Tibial nerve (tissue), 4 donors: ENCODE results near the gene GPR108. TPM values are rescaled to one million over a fixed set of nuclear protein-coding genes. Genes with fewer than 3 reads are reported as not detected.

Experiments
- DNase-seq, 2 donors: peaks; one replicate each; pipeline ENCODE4 v3.0.0-alpha.2; 2019; ENCODE audit warnings: low spot score in 2 of 2
- H3K27ac ChIP-seq, 4 donors: fragments of 200-600 bp; sonication (generic) in 3 of 4; one replicate each; pipeline ENCODE4 v1.5.1; 2017 to 2019; ENCODE audit warnings: mild to moderate bottlenecking in 1 of 4
- H3K27me3 ChIP-seq, 2 donors: fragments of 200-600 bp; sonication (generic) in 1 of 2; one replicate each; pipeline versions ENCODE4 v1.5.1 to v1.6.0; 2017 to 2019
- H3K36me3 ChIP-seq, 3 donors: fragments of 200-600 bp; sonication (generic); one replicate each; pipeline ENCODE4 v1.5.1; 2018 to 2019
- H3K4me1 ChIP-seq, 4 donors: fragments of 200-600 bp; sonication (generic) in 3 of 4; one replicate each; pipeline ENCODE4 v1.5.1; 2017 to 2019
- H3K4me3 ChIP-seq, 4 donors: fragments of 200-600 bp; sonication (generic) in 3 of 4; one replicate each; pipeline ENCODE4 v1.5.1; 2017 to 2019; ENCODE audit warnings: mild to moderate bottlenecking in 1 of 4, moderate library complexity in 1 of 4
- H3K9me3 ChIP-seq, 4 donors: fragments of 200-600 bp; sonication (generic) in 3 of 4; one replicate each; pipeline ENCODE4 v1.5.1; 2017 to 2019
- EP300 ChIP-seq, 2 donors: sonication (generic); formaldehyde crosslinking; IDR thresholded peaks; one replicate each; pipeline ENCODE4 v1.6.1; 2017; ENCODE audit warnings: antibody characterized with exemption in 2 of 2, mild to moderate bottlenecking in 1 of 2
- POLR2A ChIP-seq, 2 donors: fragments of 450-650 bp; IDR thresholded peaks; one replicate each; pipeline ENCODE4 v1.6.1; 2017; ENCODE audit warnings: antibody characterized with exemption in 2 of 2, mild to moderate bottlenecking in 2 of 2, moderate library complexity in 2 of 2
- WGBS, 2 donors: methylation state at CpG; one replicate each; pipeline ENCODE4 v1.1.5; 2018; 5-methylcytosine and 5-hydroxymethylcytosine counted together
- total RNA-seq, 4 donors: library from RNA; depleted of rRNA; stranded (reverse); fragments of >200 nt; gene quantifications; one replicate each; pipeline ENCODE4 v1.1.0, GENCODE V29; 2016
- TF ChIP-seq, protein P1 (sequence below), 5 experiments: fragments of 200-600 bp in 3 of 5; fragments of 450-650 bp in 2 of 5; sonication (generic) in 3 of 5; IDR thresholded peaks; one replicate each; pipeline ENCODE4 v1.5.1; 2016 to 2019; ENCODE audit warnings: antibody characterized with exemption in 5 of 5, mild to moderate bottlenecking in 3 of 5, moderate library complexity in 2 of 5

Gene GPR108
- total RNA-seq, 4 donors from 2014 or later = 53.4 to 79.2 (median 65.9) TPM

- 91 to 97% methylated on average over 22 of the region's 23 CpGs for WGBS, 2 donors
- H3K9me3 ChIP-seq = no peaks in the 10 kb centered on the region
- peaks cover 0 to 19% (median 9%) of the 10 kb centered on the region in 4 donors for H3K4me1 ChIP-seq
- H3K27ac ChIP-seq = no peak overlapping the region
- no peaks in the 10 kb centered on the region for H3K27me3 ChIP-seq
- H3K4me3 ChIP-seq = no peak overlapping the region
- DNase-seq = no peak
- TF ChIP-seq, protein P1, sequence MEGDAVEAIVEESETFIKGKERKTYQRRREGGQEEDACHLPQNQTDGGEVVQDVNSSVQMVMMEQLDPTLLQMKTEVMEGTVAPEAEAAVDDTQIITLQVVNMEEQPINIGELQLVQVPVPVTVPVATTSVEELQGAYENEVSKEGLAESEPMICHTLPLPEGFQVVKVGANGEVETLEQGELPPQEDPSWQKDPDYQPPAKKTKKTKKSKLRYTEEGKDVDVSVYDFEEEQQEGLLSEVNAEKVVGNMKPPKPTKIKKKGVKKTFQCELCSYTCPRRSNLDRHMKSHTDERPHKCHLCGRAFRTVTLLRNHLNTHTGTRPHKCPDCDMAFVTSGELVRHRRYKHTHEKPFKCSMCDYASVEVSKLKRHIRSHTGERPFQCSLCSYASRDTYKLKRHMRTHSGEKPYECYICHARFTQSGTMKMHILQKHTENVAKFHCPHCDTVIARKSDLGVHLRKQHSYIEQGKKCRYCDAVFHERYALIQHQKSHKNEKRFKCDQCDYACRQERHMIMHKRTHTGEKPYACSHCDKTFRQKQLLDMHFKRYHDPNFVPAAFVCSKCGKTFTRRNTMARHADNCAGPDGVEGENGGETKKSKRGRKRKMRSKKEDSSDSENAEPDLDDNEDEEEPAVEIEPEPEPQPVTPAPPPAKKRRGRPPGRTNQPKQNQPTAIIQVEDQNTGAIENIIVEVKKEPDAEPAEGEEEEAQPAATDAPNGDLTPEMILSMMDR (IDR thresholded peaks at IDR 0.05) = no peak
- TF ChIP-seq EP300 (IDR thresholded peaks at IDR 0.05) (no peak), POLR2A (IDR thresholded peaks at IDR 0.05) (no peak)
- peaks cover 0 to 28% (median 12%) of the 10 kb centered on the region in 3 donors for H3K36me3 ChIP-seq
These were observed 17.5 kb upstream of the GPR108 start for GRCh38 chr19:6754653-6755463.

GRCh38 chr19:6754136-6754535 is 16.8 kb upstream of the GPR108 start:
- TF ChIP-seq, protein P1 (IDR thresholded peaks at IDR 0.05) = no peak
- TF ChIP-seq EP300 (IDR thresholded peaks at IDR 0.05) = no peak
- no peaks in the 10 kb centered on the region for H3K27me3 ChIP-seq
- H3K9me3 ChIP-seq = no peaks in the 10 kb centered on the region
- peaks cover 0 to 23% (median 9%) of the 10 kb centered on the region in 4 donors for H3K4me1 ChIP-seq
- WGBS, 2 donors = 90 to 94% methylated on average over 18 to 22 of the region's 22 CpGs
- H3K36me3 ChIP-seq = peaks cover 0 to 35% (median 15%) of the 10 kb centered on the region in 3 donors
- no peak overlapping the region for H3K4me3 ChIP-seq
- peak overlapping the region in 1 of 4 donors; percentile 69 for H3K27ac ChIP-seq
- no peak for DNase-seq

DNA sequence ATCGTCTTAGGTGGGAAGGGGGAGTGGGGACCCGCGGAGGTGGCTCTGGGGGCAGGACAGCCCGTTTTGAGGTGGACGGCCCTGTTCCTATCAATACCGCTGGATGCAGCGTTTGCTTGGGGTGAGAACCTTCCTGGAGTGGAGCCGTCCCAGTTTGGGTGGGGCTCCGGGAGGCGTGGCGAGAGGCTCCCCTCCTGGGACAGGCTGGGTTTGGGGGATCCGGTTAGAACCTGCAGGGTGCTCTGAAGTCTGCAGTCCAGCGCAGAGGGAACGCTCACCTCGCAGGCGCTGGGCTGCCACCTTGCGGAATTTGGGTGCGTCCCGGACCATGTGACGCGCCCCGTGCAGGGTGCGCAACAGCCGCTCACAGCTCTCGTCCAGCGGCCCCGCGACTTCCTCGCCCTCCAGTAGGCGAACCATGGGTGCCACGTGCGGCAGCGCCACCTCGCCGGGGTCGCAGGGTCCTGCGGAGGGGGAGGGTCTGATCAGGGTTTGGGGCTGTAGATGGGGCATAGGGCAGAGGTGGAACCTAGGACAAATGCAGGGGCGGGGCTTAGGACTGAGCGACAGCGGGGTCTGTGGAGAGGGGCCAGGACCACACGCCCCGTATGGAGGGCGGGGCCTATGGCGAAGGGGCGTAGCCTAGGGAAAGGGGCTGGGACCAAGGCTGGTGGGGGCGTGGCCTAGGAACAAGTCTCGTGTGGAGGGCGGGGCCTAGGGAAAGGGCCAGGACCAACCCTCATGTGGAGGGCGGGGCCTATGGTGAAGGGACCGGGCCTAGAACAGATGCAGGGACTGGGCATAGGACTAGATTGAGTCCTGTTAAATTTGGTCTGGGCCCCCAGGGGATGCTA is 16.0 kb upstream of the GPR108 start:
- Histone ChIP-seq H3K4me3 (peak overlapping the region in 3 of 4 donors; percentile 44 to 53 (median 49)), H3K4me1 (peaks cover 0 to 23% (median 9%) of the 10 kb centered on the region in 4 donors), H3K9me3 (no peaks in the 10 kb centered on the region), H3K27me3 (no peaks in the 10 kb centered on the region), H3K27ac (peak overlapping the region; percentile 19 to 76 (median 72)), H3K36me3 (peaks cover 0 to 42% (median 15%) of the 10 kb centered on the region in 3 donors)
- 4 to 8% methylated on average over 43 to 44 of the region's 50 CpGs for whole genome bisulfite sequencing, 2 donors
- DNase-seq = peak; percentile 70 to 72
- TF ChIP-seq EP300 (IDR thresholded peaks at IDR 0.05) (peak in 1 of 2 donors; percentile 48), POLR2A (IDR thresholded peaks at IDR 0.05) (no peak)
- TF ChIP-seq, protein P1 (IDR thresholded peaks at IDR 0.05) = peak; percentile 35 to 80 (median 42)

GRCh38 chr19:6752256-6753177 is 15.1 kb upstream of the GPR108 start:
- Histone ChIP-seq H3K27ac (peak overlapping the region; percentile 19 to 76 (median 72)), H3K36me3 (peaks cover 0 to 51% (median 15%) of the 10 kb centered on the region in 3 donors), H3K4me1 (peaks cover 0 to 23% (median 9%) of the 10 kb centered on the region in 4 donors), H3K27me3 (no peaks in the 10 kb centered on the region), H3K9me3 (no peaks in the 10 kb centered on the region), H3K4me3 (peak overlapping the region in 3 of 4 donors; percentile 44 to 53 (median 49))
- TF ChIP-seq, protein P1 (IDR thresholded peaks at IDR 0.05) = no peak
- no peak for DNase-seq
- 62 to 63% methylated on average over 41 to 45 of the region's 50 CpGs for WGBS, 2 donors
